Measurements from ENCODE around the gene MARCHF2. TPM values are rescaled to one million over a fixed set of nuclear protein-coding genes. Genes with fewer than 3 reads are reported as not detected.
"Not testable (repeated sequence)": the region's sequence is repeated elsewhere in the genome, so short reads cannot be mapped to it uniquely, and the experiment has no call there.

The MARCHF2 gene
- polyA plus RNA-seq, 1 of the 3 experiments (the other 2 are of a cell fraction): 57.2 TPM

DNA sequence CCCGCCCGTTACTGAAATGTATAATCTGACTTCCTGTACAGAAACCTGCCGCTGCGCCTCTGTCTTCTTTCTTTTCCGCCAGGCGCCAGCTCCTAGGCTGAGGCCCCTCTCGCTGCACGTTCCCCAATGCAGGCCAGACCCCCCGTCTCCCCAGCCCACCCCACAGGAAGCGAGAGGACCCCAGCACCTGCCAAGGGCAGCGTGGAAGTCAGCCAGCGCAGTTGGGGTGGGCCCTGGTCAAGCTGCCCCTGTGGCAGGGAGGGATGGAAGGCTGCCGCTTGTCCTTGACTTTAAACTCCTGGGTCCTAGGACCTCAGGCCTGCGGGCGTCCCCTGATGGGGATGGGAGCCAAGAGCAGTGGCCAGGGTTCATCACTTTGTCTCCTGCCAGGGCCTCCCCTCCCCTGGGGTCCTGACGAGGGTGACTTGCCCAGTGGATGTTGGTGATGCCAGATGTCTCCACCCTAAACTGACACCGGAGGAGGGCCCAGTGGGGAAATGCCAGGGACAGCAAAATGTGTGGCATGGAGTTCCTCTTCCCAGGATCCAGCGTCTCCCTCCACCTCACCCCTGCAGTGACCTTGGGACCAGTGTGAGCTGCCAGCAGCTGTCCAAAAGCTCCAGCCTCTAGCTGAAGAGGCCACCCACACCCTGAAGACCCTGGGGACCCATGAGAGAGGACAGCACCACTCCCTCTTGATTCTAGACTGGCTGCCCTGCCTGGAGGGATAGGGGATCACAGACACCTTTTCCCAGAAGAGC, 8.5 kb upstream of the MARCHF2 start:
- H3K79me2 ChIP-seq (ENCODE audit: insufficient read depth): peaks cover 5% of the 10 kb centered on the region; the same call in 1 of the 2 replicates
- no peaks in the 10 kb centered on the region for H3K9me3 ChIP-seq
- no peak overlapping the region for H3K9ac ChIP-seq
- peaks cover 0 to 19% of the 10 kb centered on the region in 2 experiments for H3K36me3 ChIP-seq (replicated peaks in 1 of 2; ENCODE audit: control insufficient read depth in 1 of 2, insufficient read depth in 2 of 2, low read length in 1 of 2)
- H3K4me3 ChIP-seq (ENCODE audit: low read depth in 2 of 2, low read length in 1 of 2): no peak overlapping the region
- no peak overlapping the region for H3K27ac ChIP-seq (ENCODE audit: low read depth in 2 of 2, low read length in 1 of 2)
- H3F3A ChIP-seq (replicated peaks; ENCODE audit: insufficient read depth): peaks cover 7% of the 10 kb centered on the region
- ChIA-PET CTCF (interaction anchor here (0.5 to 1.4 kb wide), 5 partner anchors 9 to 1190 kb away, joined by 3 read pairs; no protein-coding TSS in a partner anchor), POLR2A (no interaction called here)
- H2AFZ ChIP-seq (ENCODE audit: low read depth): no peak overlapping the region
- H3K9me2 ChIP-seq: no peaks in the 10 kb centered on the region
- TF ChIP-seq, protein P1, sequence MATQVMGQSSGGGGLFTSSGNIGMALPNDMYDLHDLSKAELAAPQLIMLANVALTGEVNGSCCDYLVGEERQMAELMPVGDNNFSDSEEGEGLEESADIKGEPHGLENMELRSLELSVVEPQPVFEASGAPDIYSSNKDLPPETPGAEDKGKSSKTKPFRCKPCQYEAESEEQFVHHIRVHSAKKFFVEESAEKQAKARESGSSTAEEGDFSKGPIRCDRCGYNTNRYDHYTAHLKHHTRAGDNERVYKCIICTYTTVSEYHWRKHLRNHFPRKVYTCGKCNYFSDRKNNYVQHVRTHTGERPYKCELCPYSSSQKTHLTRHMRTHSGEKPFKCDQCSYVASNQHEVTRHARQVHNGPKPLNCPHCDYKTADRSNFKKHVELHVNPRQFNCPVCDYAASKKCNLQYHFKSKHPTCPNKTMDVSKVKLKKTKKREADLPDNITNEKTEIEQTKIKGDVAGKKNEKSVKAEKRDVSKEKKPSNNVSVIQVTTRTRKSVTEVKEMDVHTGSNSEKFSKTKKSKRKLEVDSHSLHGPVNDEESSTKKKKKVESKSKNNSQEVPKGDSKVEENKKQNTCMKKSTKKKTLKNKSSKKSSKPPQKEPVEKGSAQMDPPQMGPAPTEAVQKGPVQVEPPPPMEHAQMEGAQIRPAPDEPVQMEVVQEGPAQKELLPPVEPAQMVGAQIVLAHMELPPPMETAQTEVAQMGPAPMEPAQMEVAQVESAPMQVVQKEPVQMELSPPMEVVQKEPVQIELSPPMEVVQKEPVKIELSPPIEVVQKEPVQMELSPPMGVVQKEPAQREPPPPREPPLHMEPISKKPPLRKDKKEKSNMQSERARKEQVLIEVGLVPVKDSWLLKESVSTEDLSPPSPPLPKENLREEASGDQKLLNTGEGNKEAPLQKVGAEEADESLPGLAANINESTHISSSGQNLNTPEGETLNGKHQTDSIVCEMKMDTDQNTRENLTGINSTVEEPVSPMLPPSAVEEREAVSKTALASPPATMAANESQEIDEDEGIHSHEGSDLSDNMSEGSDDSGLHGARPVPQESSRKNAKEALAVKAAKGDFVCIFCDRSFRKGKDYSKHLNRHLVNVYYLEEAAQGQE (IDR thresholded peaks at IDR 0.05; ENCODE audit: low read depth, low read length): no peak
- TF ChIP-seq, protein P2, sequence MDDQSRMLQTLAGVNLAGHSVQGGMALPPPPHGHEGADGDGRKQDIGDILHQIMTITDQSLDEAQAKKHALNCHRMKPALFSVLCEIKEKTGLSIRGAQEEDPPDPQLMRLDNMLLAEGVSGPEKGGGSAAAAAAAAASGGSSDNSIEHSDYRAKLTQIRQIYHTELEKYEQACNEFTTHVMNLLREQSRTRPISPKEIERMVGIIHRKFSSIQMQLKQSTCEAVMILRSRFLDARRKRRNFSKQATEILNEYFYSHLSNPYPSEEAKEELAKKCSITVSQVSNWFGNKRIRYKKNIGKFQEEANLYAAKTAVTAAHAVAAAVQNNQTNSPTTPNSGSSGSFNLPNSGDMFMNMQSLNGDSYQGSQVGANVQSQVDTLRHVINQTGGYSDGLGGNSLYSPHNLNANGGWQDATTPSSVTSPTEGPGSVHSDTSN (IDR thresholded peaks at IDR 0.05): no peak
- TF ChIP-seq GATA2 (CRISPR knock-in tag; IDR thresholded peaks at IDR 0.05) (no peak), FOSL2 (IDR thresholded peaks at IDR 0.05; ENCODE audit: borderline replicate concordance, low read depth) (no peak), FOXJ3 (CRISPR knock-in tag; IDR thresholded peaks at IDR 0.05) (no peak), TAF1 (IDR thresholded peaks at IDR 0.05; ENCODE audit: borderline replicate concordance, low read depth, low read length) (no peak), EZH2phosphoT487 (IDR thresholded peaks at IDR 0.05; ENCODE audit: borderline replicate concordance, low read depth) (no peak), JUND (IDR thresholded peaks at IDR 0.05) (no peak), POLR2AphosphoS5 (IDR thresholded peaks at IDR 0.05; ENCODE audit: low read depth, low read length) (no peak), NFIC (IDR thresholded peaks at IDR 0.05; ENCODE audit: borderline replicate concordance) (no peak), MXI1 (IDR thresholded peaks at IDR 0.05; ENCODE audit: low read depth, low read length) (no peak), MEF2A (IDR thresholded peaks at IDR 0.05; ENCODE audit: borderline replicate concordance, low read depth) (no peak), GABPA (IDR thresholded peaks at IDR 0.05; ENCODE audit: low read depth) (no peak), SIN3A (IDR thresholded peaks at IDR 0.05; ENCODE audit: borderline replicate concordance, low read depth, low read length) (no peak)
- TF ChIP-seq, protein P3, sequence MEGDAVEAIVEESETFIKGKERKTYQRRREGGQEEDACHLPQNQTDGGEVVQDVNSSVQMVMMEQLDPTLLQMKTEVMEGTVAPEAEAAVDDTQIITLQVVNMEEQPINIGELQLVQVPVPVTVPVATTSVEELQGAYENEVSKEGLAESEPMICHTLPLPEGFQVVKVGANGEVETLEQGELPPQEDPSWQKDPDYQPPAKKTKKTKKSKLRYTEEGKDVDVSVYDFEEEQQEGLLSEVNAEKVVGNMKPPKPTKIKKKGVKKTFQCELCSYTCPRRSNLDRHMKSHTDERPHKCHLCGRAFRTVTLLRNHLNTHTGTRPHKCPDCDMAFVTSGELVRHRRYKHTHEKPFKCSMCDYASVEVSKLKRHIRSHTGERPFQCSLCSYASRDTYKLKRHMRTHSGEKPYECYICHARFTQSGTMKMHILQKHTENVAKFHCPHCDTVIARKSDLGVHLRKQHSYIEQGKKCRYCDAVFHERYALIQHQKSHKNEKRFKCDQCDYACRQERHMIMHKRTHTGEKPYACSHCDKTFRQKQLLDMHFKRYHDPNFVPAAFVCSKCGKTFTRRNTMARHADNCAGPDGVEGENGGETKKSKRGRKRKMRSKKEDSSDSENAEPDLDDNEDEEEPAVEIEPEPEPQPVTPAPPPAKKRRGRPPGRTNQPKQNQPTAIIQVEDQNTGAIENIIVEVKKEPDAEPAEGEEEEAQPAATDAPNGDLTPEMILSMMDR (IDR thresholded peaks at IDR 0.05): no peak
- no peaks in the 10 kb centered on the region for H3K27me3 ChIP-seq (ENCODE audit: insufficient read depth)
- DNase-seq: peak; percentile 19
- no peaks in the 10 kb centered on the region for H3K4me1 ChIP-seq (ENCODE audit: control insufficient read depth in 1 of 2, insufficient read depth in 2 of 2, low read depth in 1 of 2, low read length in 1 of 2)
- WGBS (ENCODE audit: low lambda C conversion rate): 95% methylated on average over 12 of the region's 18 CpGs
- no peak overlapping the region for H3K4me2 ChIP-seq
- peaks cover 1% of the 10 kb centered on the region; the same call in 1 of the 2 replicates for H4K20me1 ChIP-seq (ENCODE audit: insufficient read depth)

DNA sequence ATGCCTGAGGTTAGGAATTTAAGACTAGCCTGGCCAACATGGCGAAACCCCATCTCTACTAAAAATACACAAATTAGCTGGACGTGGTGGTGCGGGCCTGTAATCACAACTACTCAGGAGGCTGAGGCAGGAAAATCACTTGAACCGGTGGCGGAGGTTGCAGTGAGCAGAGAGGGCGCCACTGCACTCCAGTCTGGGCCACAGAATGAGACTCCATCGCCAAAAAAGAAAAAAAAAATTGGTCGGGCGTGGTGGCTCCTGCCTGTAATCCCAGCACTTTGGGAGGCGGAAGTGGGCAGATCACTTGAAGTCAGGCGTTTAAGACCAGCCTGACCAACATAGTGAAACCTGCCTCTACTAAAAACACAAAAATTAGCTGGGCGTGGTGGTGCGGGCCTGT, 2.4 kb upstream of the MARCHF2 start:
- not testable (repeated sequence) for H3K27me3 ChIP-seq (ENCODE audit: insufficient read depth)
- CTCF ChIA-PET: interaction anchor here (0.9 to 1.7 kb wide), 4 partner anchors 12 to 96 kb away, joined by 3 to 11 read pairs (median 4); no protein-coding TSS in a partner anchor

More for the DNA sequence above, 2.4 kb upstream of the MARCHF2 start:
- H3K27ac ChIP-seq (ENCODE audit: low read depth in 2 of 2, low read length in 1 of 2); H3K4me1 ChIP-seq (ENCODE audit: control insufficient read depth in 1 of 2, insufficient read depth in 2 of 2, low read depth in 1 of 2, low read length in 1 of 2); H3K4me3 ChIP-seq (ENCODE audit: low read depth in 2 of 2, low read length in 1 of 2); H3K36me3 ChIP-seq (replicated peaks in 1 of 2; ENCODE audit: control insufficient read depth in 1 of 2, insufficient read depth in 2 of 2, low read length in 1 of 2); H2AFZ ChIP-seq (ENCODE audit: low read depth); POLR2A ChIA-PET; H3K4me2 ChIP-seq; H3K9ac ChIP-seq; H3K9me2 ChIP-seq; H4K20me1 ChIP-seq (ENCODE audit: insufficient read depth); H3K79me2 ChIP-seq (ENCODE audit: insufficient read depth); DNase-seq; H3K9me3 ChIP-seq: not testable (repeated sequence)
- peaks cover 17% of the 10 kb centered on the region for H3F3A ChIP-seq (replicated peaks; ENCODE audit: insufficient read depth)
- 88% methylated on average over 13 of the region's 13 CpGs for WGBS (ENCODE audit: low lambda C conversion rate)
